OCI-LY1 (cell line): ENCODE data around the gene TRMT44.

Source experiments
- CTCF ChIP-seq: fragments of 200-600 bp; sonication (generic), shearing (Covaris generic); IDR thresholded peaks from 2 replicates; pipeline ENCODE4 v1.5.1; 2017; ENCODE audit warnings: mild to moderate bottlenecking, antibody characterized with exemption, low read length, moderate library complexity, mixed read lengths
- EZH2 ChIP-seq: fragments of 200-600 bp; sonication (generic), shearing (Covaris generic); IDR thresholded peaks from 2 replicates; pipeline ENCODE4 v1.8.0; 2017; ENCODE audit warnings: borderline replicate concordance, mixed run types, mild to moderate bottlenecking, antibody characterized with exemption, low read length, moderate library complexity, mixed read lengths

GRCh38 chr4:8516996-8517550, 76.5 kb downstream of the TRMT44 start:
- TF ChIP-seq CTCF: no peak
- no peak for TF ChIP-seq EZH2
